K562 (cell line): ENCODE data around the gene ATP6V1F. TPM values are rescaled to one million over a fixed set of nuclear protein-coding genes. Genes with fewer than 3 reads are reported as not detected.

ENCODE experiments used
- CBX1 ChIP-seq: sonication (generic); IDR thresholded peaks from 2 replicates; pipeline ENCODE4 v1.6.1; 2016; ENCODE audit warnings: antibody characterized with exemption, low read depth, mild to moderate bottlenecking
- CCAR2 ChIP-seq: fragments of 200-400 bp; formaldehyde crosslinking; IDR thresholded peaks from 2 replicates; pipeline ENCODE4 v1.6.1; 2017; ENCODE audit warnings: mild to moderate bottlenecking, low read depth, low read length
- ETV1 ChIP-seq: fragments of 450-650 bp; conservative IDR thresholded peaks from 2 replicates; pipeline ENCODE4 v1.6.1; 2016; ENCODE audit warnings: missing genetic modification characterization, control low read depth, low read depth, missing compliant biosample characterization
- FOXA3 ChIP-seq, 2 experiments: fragments of 450-650 bp in 1 of 2; sonication (generic) in 1 of 2; formaldehyde crosslinking; IDR thresholded peaks in 1 of 2; conservative IDR thresholded peaks in 1 of 2; 2 replicates each; pipeline versions ENCODE4 v1.4.0 to v1.8.0; 2020 to 2022; ENCODE audit warnings: mild to moderate bottlenecking in 2 of 2, missing genetic modification reagents in 1 of 2
- HIVEP1 ChIP-seq: fragments of 250-450 bp; sonication (Bioruptor Pico); IDR thresholded peaks from 2 replicates; pipeline ENCODE4 v1.4.0; 2020; ENCODE audit warnings: mild to moderate bottlenecking
- NR2C1 ChIP-seq, 2 experiments: fragments of 450-650 bp; IDR thresholded peaks; 2 replicates each; pipeline ENCODE4 v1.6.1; 2017; ENCODE audit warnings: mild to moderate bottlenecking in 2 of 2, antibody characterized with exemption in 1 of 2, inconsistent platforms in 1 of 2, missing compliant biosample characterization in 1 of 2, missing genetic modification characterization in 1 of 2
- SREBF1 ChIP-seq: fragments of 150-350 bp; IDR thresholded peaks from 2 replicates; pipeline ENCODE4 v1.6.1; 2014; ENCODE audit warnings: antibody characterized with exemption, low read depth, low read length, borderline replicate concordance
- polyA plus RNA-seq, 8 experiments: library from polyadenylated mRNA; depleted of rRNA in 4 of 8; stranded (reverse) in 5 of 8; unstranded in 3 of 8; fragments of >200 nt; fragmentation: Nextera tagmentation in 2 of 8; fragmentation: Illumina TruSeq in 1 of 8; extraction: Ambion mirVana in 2 of 8; extraction: Trizol in 1 of 8; gene quantifications; 2 replicates each; pipeline versions ENCODE4 v1.2.1 to v1.2.3, GENCODE V29; 2011 to 2014; ENCODE audit warnings: inconsistent platforms in 1 of 8, missing spikeins in 1 of 8
- total RNA-seq, 7 experiments: library from RNA; depleted of rRNA in 6 of 7; stranded (reverse); fragments of >200 nt in 6 of 7; fragmentation: Illumina TruSeq in 2 of 7; extraction: Trizol in 2 of 7; gene quantifications; 2 replicates each; pipeline versions ENCODE4 v1.2.1 to v1.2.3, GENCODE V29; 2011 to 2021; ENCODE audit warnings: low replicate concordance in 1 of 7
- TF ChIP-seq, protein P1 (sequence below): fragments of 450-650 bp; IDR thresholded peaks from 2 replicates; pipeline ENCODE4 v1.6.1; 2016; ENCODE audit warnings: mild to moderate bottlenecking, moderate library complexity
- TF ChIP-seq, protein P2 (sequence below): fragments of 450-650 bp; IDR thresholded peaks from 2 replicates; pipeline ENCODE4 v1.6.1; 2017; ENCODE audit warnings: antibody characterized with exemption, mild to moderate bottlenecking

Gene ATP6V1F
- total and polyA plus RNA-seq, 9 of the 15 experiments (the other 6 are each of a cell fraction or from before 2014, with no cell fraction given): 206 to 1,123 (median 542) TPM

DNA sequence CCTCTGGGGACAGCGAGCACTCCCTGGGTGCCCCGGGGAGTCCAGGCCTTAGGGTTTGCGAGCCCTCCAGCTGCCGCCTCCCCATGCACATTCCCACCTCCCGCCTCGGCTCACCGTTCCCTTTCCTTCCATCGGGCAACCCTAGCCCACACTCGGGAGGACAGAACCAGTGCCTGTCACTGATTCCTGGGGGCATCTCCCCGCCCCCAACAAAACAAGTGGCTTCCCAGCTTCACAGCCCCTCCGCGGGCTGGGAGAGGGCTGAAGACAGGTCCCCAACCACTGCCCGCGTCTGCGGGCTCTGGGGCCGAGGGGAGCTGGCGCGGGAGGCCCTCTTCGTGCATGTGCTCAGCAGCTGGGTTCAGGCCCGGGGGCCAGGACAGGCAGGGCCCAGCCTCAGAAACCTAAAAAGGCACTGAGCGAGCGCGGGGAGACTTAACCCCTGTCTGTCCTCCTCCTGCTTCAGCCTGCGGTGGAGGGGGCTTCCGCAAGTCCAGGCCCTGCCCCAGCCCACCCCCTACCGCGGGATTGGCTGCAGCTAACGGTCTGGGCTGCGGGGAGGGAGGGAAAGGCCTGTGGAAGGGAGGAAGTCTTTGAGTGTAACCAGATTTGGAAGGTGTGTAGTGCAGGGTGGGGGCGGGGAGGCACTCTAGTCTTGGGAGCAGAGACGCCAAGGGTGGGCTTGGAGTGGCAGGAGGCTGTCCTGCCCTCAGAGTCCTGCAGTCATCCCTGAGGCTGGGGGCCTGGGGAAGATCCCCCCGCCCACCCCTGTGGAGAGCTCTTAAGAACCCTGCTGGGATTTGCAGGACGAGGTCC lies 31.3 kb upstream of the ATP6V1F start (continued):
- peak; percentile 12; the same call in 1 of the 2 replicates for TF ChIP-seq NR2C1 (IDR thresholded peaks at IDR 0.05)
- no peak for TF ChIP-seq NR2C1 (tag; IDR thresholded peaks at IDR 0.05)
- TF ChIP-seq FOXA3 (CRISPR knock-in tag; conservative IDR thresholded peaks at IDR 0.05 in 1 of 2, IDR thresholded peaks at IDR 0.05 in 1 of 2): 0 out of 4 replicates have a peak, but pooled peaks of 1 of the 2 experiments have one; percentile 17
- TF ChIP-seq HIVEP1 (CRISPR knock-in tag): peak; percentile 76; the same call in 1 of the 2 replicates
- TF ChIP-seq ETV1 (tag): no peak; the same call in 1 of the 2 replicates
- no peak for TF ChIP-seq CCAR2
- TF ChIP-seq, protein P1, sequence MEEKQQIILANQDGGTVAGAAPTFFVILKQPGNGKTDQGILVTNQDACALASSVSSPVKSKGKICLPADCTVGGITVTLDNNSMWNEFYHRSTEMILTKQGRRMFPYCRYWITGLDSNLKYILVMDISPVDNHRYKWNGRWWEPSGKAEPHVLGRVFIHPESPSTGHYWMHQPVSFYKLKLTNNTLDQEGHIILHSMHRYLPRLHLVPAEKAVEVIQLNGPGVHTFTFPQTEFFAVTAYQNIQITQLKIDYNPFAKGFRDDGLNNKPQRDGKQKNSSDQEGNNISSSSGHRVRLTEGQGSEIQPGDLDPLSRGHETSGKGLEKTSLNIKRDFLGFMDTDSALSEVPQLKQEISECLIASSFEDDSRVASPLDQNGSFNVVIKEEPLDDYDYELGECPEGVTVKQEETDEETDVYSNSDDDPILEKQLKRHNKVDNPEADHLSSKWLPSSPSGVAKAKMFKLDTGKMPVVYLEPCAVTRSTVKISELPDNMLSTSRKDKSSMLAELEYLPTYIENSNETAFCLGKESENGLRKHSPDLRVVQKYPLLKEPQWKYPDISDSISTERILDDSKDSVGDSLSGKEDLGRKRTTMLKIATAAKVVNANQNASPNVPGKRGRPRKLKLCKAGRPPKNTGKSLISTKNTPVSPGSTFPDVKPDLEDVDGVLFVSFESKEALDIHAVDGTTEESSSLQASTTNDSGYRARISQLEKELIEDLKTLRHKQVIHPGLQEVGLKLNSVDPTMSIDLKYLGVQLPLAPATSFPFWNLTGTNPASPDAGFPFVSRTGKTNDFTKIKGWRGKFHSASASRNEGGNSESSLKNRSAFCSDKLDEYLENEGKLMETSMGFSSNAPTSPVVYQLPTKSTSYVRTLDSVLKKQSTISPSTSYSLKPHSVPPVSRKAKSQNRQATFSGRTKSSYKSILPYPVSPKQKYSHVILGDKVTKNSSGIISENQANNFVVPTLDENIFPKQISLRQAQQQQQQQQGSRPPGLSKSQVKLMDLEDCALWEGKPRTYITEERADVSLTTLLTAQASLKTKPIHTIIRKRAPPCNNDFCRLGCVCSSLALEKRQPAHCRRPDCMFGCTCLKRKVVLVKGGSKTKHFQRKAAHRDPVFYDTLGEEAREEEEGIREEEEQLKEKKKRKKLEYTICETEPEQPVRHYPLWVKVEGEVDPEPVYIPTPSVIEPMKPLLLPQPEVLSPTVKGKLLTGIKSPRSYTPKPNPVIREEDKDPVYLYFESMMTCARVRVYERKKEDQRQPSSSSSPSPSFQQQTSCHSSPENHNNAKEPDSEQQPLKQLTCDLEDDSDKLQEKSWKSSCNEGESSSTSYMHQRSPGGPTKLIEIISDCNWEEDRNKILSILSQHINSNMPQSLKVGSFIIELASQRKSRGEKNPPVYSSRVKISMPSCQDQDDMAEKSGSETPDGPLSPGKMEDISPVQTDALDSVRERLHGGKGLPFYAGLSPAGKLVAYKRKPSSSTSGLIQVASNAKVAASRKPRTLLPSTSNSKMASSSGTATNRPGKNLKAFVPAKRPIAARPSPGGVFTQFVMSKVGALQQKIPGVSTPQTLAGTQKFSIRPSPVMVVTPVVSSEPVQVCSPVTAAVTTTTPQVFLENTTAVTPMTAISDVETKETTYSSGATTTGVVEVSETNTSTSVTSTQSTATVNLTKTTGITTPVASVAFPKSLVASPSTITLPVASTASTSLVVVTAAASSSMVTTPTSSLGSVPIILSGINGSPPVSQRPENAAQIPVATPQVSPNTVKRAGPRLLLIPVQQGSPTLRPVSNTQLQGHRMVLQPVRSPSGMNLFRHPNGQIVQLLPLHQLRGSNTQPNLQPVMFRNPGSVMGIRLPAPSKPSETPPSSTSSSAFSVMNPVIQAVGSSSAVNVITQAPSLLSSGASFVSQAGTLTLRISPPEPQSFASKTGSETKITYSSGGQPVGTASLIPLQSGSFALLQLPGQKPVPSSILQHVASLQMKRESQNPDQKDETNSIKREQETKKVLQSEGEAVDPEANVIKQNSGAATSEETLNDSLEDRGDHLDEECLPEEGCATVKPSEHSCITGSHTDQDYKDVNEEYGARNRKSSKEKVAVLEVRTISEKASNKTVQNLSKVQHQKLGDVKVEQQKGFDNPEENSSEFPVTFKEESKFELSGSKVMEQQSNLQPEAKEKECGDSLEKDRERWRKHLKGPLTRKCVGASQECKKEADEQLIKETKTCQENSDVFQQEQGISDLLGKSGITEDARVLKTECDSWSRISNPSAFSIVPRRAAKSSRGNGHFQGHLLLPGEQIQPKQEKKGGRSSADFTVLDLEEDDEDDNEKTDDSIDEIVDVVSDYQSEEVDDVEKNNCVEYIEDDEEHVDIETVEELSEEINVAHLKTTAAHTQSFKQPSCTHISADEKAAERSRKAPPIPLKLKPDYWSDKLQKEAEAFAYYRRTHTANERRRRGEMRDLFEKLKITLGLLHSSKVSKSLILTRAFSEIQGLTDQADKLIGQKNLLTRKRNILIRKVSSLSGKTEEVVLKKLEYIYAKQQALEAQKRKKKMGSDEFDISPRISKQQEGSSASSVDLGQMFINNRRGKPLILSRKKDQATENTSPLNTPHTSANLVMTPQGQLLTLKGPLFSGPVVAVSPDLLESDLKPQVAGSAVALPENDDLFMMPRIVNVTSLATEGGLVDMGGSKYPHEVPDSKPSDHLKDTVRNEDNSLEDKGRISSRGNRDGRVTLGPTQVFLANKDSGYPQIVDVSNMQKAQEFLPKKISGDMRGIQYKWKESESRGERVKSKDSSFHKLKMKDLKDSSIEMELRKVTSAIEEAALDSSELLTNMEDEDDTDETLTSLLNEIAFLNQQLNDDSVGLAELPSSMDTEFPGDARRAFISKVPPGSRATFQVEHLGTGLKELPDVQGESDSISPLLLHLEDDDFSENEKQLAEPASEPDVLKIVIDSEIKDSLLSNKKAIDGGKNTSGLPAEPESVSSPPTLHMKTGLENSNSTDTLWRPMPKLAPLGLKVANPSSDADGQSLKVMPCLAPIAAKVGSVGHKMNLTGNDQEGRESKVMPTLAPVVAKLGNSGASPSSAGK: peak; percentile 94
- TF ChIP-seq CBX1: peak; percentile 80
- TF ChIP-seq, protein P2, sequence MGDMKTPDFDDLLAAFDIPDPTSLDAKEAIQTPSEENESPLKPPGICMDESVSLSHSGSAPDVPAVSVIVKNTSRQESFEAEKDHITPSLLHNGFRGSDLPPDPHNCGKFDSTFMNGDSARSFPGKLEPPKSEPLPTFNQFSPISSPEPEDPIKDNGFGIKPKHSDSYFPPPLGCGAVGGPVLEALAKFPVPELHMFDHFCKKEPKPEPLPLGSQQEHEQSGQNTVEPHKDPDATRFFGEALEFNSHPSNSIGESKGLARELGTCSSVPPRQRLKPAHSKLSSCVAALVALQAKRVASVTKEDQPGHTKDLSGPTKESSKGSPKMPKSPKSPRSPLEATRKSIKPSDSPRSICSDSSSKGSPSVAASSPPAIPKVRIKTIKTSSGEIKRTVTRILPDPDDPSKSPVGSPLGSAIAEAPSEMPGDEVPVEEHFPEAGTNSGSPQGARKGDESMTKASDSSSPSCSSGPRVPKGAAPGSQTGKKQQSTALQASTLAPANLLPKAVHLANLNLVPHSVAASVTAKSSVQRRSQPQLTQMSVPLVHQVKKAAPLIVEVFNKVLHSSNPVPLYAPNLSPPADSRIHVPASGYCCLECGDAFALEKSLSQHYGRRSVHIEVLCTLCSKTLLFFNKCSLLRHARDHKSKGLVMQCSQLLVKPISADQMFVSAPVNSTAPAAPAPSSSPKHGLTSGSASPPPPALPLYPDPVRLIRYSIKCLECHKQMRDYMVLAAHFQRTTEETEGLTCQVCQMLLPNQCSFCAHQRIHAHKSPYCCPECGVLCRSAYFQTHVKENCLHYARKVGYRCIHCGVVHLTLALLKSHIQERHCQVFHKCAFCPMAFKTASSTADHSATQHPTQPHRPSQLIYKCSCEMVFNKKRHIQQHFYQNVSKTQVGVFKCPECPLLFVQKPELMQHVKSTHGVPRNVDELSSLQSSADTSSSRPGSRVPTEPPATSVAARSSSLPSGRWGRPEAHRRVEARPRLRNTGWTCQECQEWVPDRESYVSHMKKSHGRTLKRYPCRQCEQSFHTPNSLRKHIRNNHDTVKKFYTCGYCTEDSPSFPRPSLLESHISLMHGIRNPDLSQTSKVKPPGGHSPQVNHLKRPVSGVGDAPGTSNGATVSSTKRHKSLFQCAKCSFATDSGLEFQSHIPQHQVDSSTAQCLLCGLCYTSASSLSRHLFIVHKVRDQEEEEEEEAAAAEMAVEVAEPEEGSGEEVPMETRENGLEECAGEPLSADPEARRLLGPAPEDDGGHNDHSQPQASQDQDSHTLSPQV: peak; percentile 85; the same call in 1 of the 2 replicates
- TF ChIP-seq SREBF1: no peak
